Right lobe of liver (tissue), 4 donors: ENCODE results near the gene GPR3.

Experiments used
- POLR2A ChIP-seq: fragments of 450-650 bp; IDR thresholded peaks from one replicate; pipeline ENCODE4 v1.6.1; 2017; ENCODE audit warnings: antibody characterized with exemption, mild to moderate bottlenecking
- TF ChIP-seq, protein P1 (sequence below), 4 donors: fragments of 200-600 bp in 3 of 4; fragments of 450-650 bp in 1 of 4; IDR thresholded peaks; one replicate each; pipeline versions ENCODE4 v1.5.1 to v1.8.0; 2016 to 2022; ENCODE audit warnings: antibody characterized with exemption in 4 of 4, mild to moderate bottlenecking in 2 of 4
- donor health status: DM: no; HTN: no; CAD: no.
- donor health status: DM: no; HTN: no; CAD: no.
- donor health status: DM: no; HTN: yes; CAD: no.

- TF ChIP-seq, protein P1, sequence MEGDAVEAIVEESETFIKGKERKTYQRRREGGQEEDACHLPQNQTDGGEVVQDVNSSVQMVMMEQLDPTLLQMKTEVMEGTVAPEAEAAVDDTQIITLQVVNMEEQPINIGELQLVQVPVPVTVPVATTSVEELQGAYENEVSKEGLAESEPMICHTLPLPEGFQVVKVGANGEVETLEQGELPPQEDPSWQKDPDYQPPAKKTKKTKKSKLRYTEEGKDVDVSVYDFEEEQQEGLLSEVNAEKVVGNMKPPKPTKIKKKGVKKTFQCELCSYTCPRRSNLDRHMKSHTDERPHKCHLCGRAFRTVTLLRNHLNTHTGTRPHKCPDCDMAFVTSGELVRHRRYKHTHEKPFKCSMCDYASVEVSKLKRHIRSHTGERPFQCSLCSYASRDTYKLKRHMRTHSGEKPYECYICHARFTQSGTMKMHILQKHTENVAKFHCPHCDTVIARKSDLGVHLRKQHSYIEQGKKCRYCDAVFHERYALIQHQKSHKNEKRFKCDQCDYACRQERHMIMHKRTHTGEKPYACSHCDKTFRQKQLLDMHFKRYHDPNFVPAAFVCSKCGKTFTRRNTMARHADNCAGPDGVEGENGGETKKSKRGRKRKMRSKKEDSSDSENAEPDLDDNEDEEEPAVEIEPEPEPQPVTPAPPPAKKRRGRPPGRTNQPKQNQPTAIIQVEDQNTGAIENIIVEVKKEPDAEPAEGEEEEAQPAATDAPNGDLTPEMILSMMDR (IDR thresholded peaks at IDR 0.05) = no peak
- no peak for TF ChIP-seq POLR2A
Observed at GRCh38 chr1:27429029-27429425, 36.6 kb downstream of the GPR3 start.
